Measurements from ENCODE around the gene HLA-E. TPM values are rescaled to one million over a fixed set of nuclear protein-coding genes. Genes with fewer than 3 reads are reported as not detected.

Gene HLA-E
- total and polyA plus RNA-seq, 7 donors: 139 to 753 (median 364) TPM

DNA sequence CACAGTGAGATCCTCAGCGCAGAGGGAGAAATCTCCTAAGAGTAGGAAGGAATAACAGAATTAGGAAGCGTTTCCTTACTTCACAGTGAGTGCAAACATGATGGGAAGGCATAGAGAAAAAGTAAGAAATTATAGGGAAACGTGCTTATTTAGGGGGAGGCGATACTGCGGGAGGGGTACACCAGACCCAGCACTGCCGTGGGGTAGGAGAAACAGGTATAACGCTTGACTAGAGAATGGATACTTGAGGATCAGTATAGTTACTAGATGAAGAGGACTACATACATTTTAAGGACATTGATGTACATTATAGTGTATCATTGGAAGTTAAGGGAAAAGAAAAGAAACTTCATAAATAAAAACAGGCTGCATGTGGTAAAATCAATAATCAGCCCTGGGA, 26.8 kb upstream of the HLA-E start:
- WGBS, 2 donors: 53 to 54% methylated on average over 7 of the region's 7 CpGs
- H3K27me3 ChIP-seq: peaks cover 64 to 100% (median 79%) of the 10 kb centered on the region in 3 donors
- TF ChIP-seq POLR2AphosphoS5 (IDR thresholded peaks at IDR 0.05): no peak
- TF ChIP-seq, protein P1, sequence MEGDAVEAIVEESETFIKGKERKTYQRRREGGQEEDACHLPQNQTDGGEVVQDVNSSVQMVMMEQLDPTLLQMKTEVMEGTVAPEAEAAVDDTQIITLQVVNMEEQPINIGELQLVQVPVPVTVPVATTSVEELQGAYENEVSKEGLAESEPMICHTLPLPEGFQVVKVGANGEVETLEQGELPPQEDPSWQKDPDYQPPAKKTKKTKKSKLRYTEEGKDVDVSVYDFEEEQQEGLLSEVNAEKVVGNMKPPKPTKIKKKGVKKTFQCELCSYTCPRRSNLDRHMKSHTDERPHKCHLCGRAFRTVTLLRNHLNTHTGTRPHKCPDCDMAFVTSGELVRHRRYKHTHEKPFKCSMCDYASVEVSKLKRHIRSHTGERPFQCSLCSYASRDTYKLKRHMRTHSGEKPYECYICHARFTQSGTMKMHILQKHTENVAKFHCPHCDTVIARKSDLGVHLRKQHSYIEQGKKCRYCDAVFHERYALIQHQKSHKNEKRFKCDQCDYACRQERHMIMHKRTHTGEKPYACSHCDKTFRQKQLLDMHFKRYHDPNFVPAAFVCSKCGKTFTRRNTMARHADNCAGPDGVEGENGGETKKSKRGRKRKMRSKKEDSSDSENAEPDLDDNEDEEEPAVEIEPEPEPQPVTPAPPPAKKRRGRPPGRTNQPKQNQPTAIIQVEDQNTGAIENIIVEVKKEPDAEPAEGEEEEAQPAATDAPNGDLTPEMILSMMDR (IDR thresholded peaks at IDR 0.05): no peak
- TF ChIP-seq EP300 (IDR thresholded peaks at IDR 0.05): no peak
- TF ChIP-seq POLR2A (IDR thresholded peaks at IDR 0.05): no peak
- intact Hi-C loops (cut with DNase I): no loop called here
- no peak overlapping the region for H3K27ac ChIP-seq
- no peak overlapping the region for H3K4me3 ChIP-seq
- peaks cover 0 to 4% (median 2%) of the 10 kb centered on the region in 4 donors for H3K9me3 ChIP-seq
- H3K36me3 ChIP-seq: no peaks in the 10 kb centered on the region
- DNase-seq: no peak
- H3K4me1 ChIP-seq: peaks cover 0 to 22% (median 20%) of the 10 kb centered on the region in 4 donors

DNA sequence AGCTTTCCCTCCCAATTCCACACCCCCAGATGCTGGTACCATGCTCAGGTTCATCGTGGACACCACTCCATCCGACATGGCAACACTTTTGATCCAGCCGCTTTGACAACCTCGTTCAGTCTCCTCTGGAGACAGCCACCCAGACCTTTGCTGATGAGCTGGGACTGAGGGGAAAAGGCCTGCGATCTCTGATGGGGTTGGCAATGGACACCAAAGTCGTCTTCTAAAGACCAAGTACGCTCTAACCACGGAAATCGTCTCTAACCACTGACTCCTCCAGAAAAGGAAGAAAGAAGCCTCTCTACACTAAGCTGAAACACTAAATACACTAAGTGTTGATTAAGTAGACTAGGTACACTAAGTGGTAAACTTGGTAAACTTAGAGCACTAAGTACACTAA, 26.1 kb upstream of the HLA-E start:
- no peak for DNase-seq
- 39 to 53% methylated on average over 9 of the region's 9 CpGs for WGBS, 2 donors
- Histone ChIP-seq H3K27ac (no peak overlapping the region), H3K27me3 (peaks cover 65 to 99% (median 78%) of the 10 kb centered on the region in 3 donors), H3K9me3 (peaks cover 0 to 4% (median 2%) of the 10 kb centered on the region in 4 donors), H3K36me3 (no peaks in the 10 kb centered on the region), H3K4me3 (no peak overlapping the region), H3K4me1 (peaks cover 0 to 22% (median 20%) of the 10 kb centered on the region in 4 donors)
- TF ChIP-seq POLR2AphosphoS5 (IDR thresholded peaks at IDR 0.05) (peak in 1 of 4 donors; percentile 4), POLR2A (IDR thresholded peaks at IDR 0.05) (no peak), EP300 (IDR thresholded peaks at IDR 0.05) (no peak)
- TF ChIP-seq, protein P1 (IDR thresholded peaks at IDR 0.05): no peak
- intact Hi-C loops (cut with DNase I): no loop called here

DNA sequence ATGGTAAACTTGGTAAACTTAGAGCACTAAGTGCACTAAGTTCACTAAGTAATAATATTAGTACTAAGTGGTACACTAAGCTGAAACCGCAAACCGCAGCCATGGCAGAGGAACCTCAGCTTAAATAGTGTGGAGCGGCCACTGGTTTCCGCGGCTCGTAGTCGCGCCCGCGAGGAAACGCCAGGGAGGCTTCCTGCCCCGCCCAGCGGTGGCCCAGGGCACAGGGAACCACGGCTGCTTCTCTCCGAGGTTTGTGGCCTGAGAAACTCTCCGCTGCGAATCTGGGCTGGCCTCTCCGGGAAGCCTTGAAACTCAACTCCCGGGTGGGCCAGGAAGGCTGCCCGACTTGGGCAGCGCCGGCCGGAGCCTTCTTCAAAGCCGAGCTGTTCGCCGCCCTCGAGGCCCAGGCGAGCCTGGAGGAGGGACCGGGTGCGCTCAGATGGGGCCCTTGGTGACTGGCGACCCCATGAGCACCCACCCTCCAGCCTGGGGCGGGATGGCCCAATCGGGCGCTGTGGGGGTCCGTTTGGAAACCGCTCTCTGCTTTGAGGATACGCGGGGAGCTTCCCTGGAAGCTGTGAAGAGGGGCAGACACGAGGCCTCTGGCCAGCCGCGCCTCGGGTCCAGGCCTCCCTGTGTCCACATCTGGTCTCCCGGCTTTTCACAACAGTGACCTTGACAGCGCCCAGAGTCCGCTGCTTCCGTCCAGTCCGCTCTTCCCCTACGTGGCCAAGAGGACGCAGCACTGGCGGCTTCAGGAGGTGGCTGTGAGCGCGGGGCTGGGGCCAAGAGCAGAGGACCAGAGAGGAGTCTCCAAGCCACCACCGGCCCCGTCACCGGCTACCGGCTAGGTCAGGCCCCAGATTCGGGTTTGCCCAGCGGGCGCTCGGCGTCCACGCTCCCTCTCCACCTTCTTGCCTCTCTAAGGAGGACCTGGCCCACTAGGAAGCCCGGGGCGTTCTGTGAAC, 25.4 kb upstream of the HLA-E start:
- intact Hi-C loops (cut with DNase I): no loop called here
- H3K27me3 ChIP-seq: peaks cover 65 to 97% (median 78%) of the 10 kb centered on the region in 3 donors

DNA sequence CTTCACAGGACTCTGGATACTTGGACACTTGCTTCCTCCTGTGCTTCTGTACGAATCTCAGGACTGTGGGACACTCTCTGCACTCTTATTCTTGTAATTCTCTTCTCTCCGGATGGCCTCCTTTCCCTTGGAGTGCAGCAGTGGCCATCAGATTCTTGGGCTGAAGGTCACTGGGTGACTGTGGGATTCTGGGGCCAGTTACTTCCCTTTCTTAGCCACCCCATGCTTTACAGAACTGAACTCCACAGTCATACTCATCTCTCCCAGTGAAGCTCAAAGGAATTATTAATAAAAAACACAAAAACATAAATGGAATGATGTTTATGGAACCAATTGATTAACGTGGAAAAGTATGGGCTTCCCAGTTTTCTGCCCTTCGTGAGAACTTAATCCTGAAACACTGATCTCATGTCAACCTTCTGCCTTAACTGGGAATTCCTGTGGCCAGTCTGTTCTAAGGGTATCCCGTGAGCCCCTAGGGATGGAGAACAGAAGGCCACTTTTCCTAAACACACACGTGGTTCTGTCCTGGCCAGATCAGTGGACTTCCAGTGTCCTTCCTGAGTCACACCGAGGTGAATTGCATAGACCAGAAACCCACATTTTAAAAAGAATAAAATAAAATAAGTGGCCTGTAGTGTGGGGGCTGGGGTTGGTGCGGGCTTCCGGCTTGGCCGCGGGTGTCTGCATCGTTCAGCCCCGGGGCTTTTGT, 23.6 kb upstream of the HLA-E start:
- Histone ChIP-seq H3K36me3 (no peaks in the 10 kb centered on the region), H3K4me3 (peak overlapping the region; percentile 31 to 50 (median 44)), H3K4me1 (peaks cover 0 to 22% (median 20%) of the 10 kb centered on the region in 4 donors), H3K27me3 (peaks cover 63 to 97% (median 80%) of the 10 kb centered on the region in 3 donors), H3K9me3 (no peaks in the 10 kb centered on the region), H3K27ac (peak overlapping the region in 1 of 4 donors; percentile 68)
- TF ChIP-seq POLR2AphosphoS5 (IDR thresholded peaks at IDR 0.05) (no peak), EP300 (IDR thresholded peaks at IDR 0.05) (no peak), POLR2A (IDR thresholded peaks at IDR 0.05) (no peak)
- TF ChIP-seq, protein P1 (IDR thresholded peaks at IDR 0.05): no peak
- intact Hi-C loops (cut with DNase I): no loop called here
- no peak for DNase-seq
- WGBS, 2 donors: 7 to 14% methylated on average over 13 of the region's 13 CpGs

More for the DNA sequence above, 25.4 kb upstream of the HLA-E start:
- no peak for TF ChIP-seq POLR2AphosphoS5 (IDR thresholded peaks at IDR 0.05)
- no peak for TF ChIP-seq EP300 (IDR thresholded peaks at IDR 0.05)
- TF ChIP-seq POLR2A (IDR thresholded peaks at IDR 0.05): no peak
- TF ChIP-seq, protein P1 (IDR thresholded peaks at IDR 0.05): no peak
- H3K4me1 ChIP-seq: peaks cover 0 to 22% (median 20%) of the 10 kb centered on the region in 4 donors
- no peak overlapping the region for H3K4me3 ChIP-seq
- DNase-seq: no peak
- H3K27ac ChIP-seq: no peak overlapping the region
- H3K36me3 ChIP-seq: no peaks in the 10 kb centered on the region
- WGBS, 2 donors: 15 to 17% methylated on average over 64 of the region's 64 CpGs
- H3K9me3 ChIP-seq: peaks cover 0 to 3% (median under 1%) of the 10 kb centered on the region in 4 donors

Measured in sigmoid colon (tissue), 7 donors.